ENCODE results near the gene CHST13.

CHST13 gene

GRCh38 chr3:126493739-126494138 lies 30.2 kb upstream of the CHST13 start:
- H3K4me3 ChIP-seq (replicated peaks; ENCODE audit: low read depth, low read length) = no peak overlapping the region
- no peak for TF ChIP-seq CTCF (IDR thresholded peaks at IDR 0.05; ENCODE audit: low read depth, low read length, missing control alignments)
- DNase-seq (ENCODE audit: extremely low read depth, low read depth) = no peak

GRCh38 chr3:126494204-126494969 lies 29.6 kb upstream of the CHST13 start:
- no peak for TF ChIP-seq CTCF (IDR thresholded peaks at IDR 0.05; ENCODE audit: low read depth, low read length, missing control alignments)
- H3K4me3 ChIP-seq (replicated peaks; ENCODE audit: low read depth, low read length) = no peak overlapping the region

DNA sequence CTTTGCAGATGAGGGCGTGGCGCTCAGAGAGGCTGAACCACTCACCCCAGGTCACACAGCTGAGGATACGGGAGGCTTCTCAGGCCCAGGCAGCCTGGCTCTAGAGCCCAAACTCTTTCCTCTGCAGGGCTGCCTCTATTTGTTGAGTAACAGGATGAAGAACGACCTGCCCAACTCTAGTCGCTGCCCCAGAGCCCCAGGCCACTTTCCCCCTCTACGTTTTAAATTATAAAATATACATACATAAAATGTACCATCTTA lies 29.1 kb upstream of the CHST13 start:
- TF ChIP-seq CTCF (IDR thresholded peaks at IDR 0.05; ENCODE audit: low read depth, low read length, missing control alignments) = no peak
- no peak overlapping the region for H3K4me3 ChIP-seq (replicated peaks; ENCODE audit: low read depth, low read length)
- no peak for DNase-seq (ENCODE audit: extremely low read depth, low read depth)

More at GRCh38 chr3:126494204-126494969, 29.6 kb upstream of the CHST13 start:
- no peak for DNase-seq (ENCODE audit: extremely low read depth, low read depth)

DNA sequence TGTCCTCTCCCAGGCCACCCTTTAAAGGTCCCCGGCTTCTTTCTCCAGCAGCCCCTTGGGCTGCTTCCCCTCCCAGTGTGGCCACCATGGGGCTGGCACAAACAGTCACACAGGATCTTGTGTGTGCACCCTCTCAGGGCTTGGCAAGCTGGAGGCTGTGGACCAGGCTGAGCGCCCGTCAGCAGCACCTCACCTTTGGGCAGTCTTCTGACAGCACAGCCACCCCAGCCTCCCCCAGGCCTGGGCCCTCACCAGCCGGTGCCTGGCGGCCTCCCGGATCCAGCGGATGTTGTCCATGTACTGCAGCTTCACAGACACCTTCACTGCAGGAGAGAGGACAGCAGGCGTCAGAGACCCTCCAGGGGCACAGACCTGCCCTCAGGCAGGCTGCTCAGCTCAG lies 28.2 kb upstream of the CHST13 start:
- DNase-seq (ENCODE audit: extremely low read depth, low read depth) = no peak
- TF ChIP-seq CTCF (IDR thresholded peaks at IDR 0.05; ENCODE audit: low read depth, low read length, missing control alignments) = no peak
- H3K4me3 ChIP-seq (replicated peaks; ENCODE audit: low read depth, low read length) = no peak overlapping the region

DNA sequence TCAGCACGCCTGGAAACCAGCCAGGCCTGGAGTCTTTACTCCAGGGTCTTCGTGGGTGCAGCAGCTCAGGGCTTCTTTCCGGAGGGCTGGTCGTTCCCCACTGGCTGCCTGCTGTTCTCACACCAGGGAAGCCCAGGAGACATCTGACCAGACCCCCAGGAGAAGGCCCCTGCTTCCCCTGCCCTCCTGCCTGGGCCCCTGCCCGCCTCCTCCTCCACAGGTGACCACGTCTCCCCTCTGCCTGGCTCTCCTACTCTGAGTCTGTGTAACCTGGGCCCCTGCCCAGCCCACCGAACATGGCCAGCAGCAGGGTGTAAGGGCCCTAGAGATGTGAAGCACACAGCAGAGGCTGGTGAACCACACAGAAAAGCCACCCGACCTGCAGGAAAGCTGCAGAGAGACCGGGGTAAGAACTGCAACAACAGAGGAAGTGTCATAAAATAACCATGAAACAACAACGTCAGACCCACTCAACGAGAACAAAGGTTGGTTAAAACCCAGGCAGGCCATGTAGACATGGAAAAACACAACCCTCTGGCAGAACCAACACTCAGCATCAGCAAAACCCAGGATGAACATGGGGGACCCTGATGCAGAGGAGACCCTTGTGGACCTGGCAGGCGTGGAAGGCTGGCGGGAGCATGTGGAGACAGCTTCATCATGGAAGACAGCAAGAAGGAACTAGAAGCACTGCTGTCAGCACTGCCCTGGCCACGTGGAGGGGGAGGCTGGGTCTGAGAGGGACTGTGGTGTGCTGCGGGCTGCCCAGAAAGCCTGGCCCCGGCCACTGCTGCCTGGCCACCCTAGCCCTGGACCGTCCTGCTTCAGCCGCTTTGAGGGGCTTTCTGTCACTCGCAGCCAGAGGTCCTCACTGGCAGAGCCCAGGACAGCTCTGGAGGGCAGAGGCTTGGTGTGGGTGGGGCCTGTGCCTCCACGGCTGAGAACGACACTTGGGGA lies 26.8 kb upstream of the CHST13 start:
- no peak for DNase-seq (ENCODE audit: extremely low read depth, low read depth)
- no peak overlapping the region for H3K4me3 ChIP-seq (replicated peaks; ENCODE audit: low read depth, low read length)
- TF ChIP-seq CTCF (IDR thresholded peaks at IDR 0.05; ENCODE audit: low read depth, low read length, missing control alignments) = no peak

- H3K4me3 ChIP-seq (replicated peaks; ENCODE audit: low read depth, low read length) = no peak overlapping the region
- no peak for TF ChIP-seq CTCF (IDR thresholded peaks at IDR 0.05; ENCODE audit: low read depth, low read length, missing control alignments)
- no peak for DNase-seq (ENCODE audit: extremely low read depth, low read depth)
Observed at GRCh38 chr3:126497956-126498355, 26.0 kb upstream of the CHST13 start.

All from HFF-Myc (cell line).